ENCODE results near the gene APBA2. TPM values are rescaled to one million over a fixed set of nuclear protein-coding genes. Genes with fewer than 3 reads are reported as not detected.

The APBA2 gene
- total RNA-seq, 1 donor from 2014 or later, result 35.8 TPM

DNA sequence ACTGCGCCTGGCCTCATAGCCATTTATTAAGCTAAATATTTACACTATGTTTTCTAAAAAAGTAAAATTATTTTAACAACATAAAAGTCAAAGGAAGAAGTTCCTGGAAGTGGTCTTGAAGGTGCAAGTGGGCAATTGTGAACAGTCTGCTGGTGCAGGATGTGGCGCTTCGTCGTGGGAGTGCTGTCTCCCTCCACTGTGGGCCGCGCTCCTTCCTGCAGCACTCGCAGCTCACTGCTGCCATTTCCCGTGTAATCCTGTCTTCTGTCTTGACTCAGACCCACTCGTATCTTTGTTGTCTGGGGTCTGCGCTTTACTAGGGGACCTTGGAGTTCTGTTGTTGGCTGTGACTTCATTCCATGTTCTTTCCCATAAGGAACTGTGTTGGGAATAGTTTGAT is 56.3 kb downstream of the APBA2 start:
- no peak for DNase-seq (ENCODE audit: low spot score)
- Mint-ChIP-seq H3K27ac (no peak overlapping the region), H3K27me3 (ENCODE audit: insufficient read depth, low read depth) (peaks cover 5% of the 10 kb centered on the region), H3K9me3 (peaks cover 23% of the 10 kb centered on the region), H3K4me1 (peaks cover 7% of the 10 kb centered on the region), H3K4me3 (no peak overlapping the region), H3K36me3 (peaks cover 53% of the 10 kb centered on the region)
- no peak overlapping the region for H3K27ac ChIP-seq
- H3F3A ChIP-seq (ENCODE audit: low read depth), result no peaks in the 10 kb centered on the region
- H3K36me3 ChIP-seq, result no peaks in the 10 kb centered on the region
- no peaks in the 10 kb centered on the region for H3K27me3 ChIP-seq
- no peak overlapping the region for H2AFZ ChIP-seq (replicated peaks)
- peaks cover 7% of the 10 kb centered on the region for H3K79me2 ChIP-seq (ENCODE audit: low read depth)
- no peak overlapping the region for H3K4me2 ChIP-seq
- TF ChIP-seq EZH2 (IDR thresholded peaks at IDR 0.05) (no peak), EZH2phosphoT487 (IDR thresholded peaks at IDR 0.05) (no peak)
- TF ChIP-seq, protein P1, sequence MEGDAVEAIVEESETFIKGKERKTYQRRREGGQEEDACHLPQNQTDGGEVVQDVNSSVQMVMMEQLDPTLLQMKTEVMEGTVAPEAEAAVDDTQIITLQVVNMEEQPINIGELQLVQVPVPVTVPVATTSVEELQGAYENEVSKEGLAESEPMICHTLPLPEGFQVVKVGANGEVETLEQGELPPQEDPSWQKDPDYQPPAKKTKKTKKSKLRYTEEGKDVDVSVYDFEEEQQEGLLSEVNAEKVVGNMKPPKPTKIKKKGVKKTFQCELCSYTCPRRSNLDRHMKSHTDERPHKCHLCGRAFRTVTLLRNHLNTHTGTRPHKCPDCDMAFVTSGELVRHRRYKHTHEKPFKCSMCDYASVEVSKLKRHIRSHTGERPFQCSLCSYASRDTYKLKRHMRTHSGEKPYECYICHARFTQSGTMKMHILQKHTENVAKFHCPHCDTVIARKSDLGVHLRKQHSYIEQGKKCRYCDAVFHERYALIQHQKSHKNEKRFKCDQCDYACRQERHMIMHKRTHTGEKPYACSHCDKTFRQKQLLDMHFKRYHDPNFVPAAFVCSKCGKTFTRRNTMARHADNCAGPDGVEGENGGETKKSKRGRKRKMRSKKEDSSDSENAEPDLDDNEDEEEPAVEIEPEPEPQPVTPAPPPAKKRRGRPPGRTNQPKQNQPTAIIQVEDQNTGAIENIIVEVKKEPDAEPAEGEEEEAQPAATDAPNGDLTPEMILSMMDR (IDR thresholded peaks at IDR 0.05), result no peak
- peaks cover 3% of the 10 kb centered on the region for H3K9me3 ChIP-seq (ENCODE audit: low read depth)
- H3K4me1 ChIP-seq, result no peaks in the 10 kb centered on the region
- no peak overlapping the region for H3K9ac ChIP-seq
- no peak overlapping the region for H3K4me3 ChIP-seq
- H4K20me1 ChIP-seq (ENCODE audit: low read depth), result peaks cover 4% of the 10 kb centered on the region

DNA sequence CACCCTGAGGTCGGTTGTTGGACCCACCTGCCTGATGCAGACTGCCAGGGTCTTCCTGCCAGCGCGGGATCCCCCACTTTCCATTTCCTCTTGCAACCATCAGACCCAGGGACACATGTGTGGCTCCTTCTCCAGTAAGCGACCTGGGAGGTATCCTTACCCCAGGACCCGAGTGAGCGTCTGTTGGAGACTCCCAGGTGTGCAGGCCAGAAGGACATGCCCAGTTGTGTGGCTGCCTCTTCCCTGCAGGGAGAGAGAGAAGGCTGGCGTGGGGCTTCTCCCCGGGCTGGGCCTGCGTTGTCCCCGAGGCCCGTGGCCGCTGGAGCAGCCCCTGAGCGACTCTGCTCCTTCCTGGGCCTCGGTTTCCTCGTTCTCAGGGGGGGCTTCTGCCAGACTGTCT is 56.8 kb downstream of the APBA2 start:
- Histone ChIP-seq H3K36me3 (no peaks in the 10 kb centered on the region), H4K20me1 (ENCODE audit: low read depth) (peaks cover 6% of the 10 kb centered on the region), H3K9ac (no peak overlapping the region), H3K4me2 (no peak overlapping the region), H3F3A (ENCODE audit: low read depth) (no peaks in the 10 kb centered on the region), H3K4me1 (no peaks in the 10 kb centered on the region), H3K79me2 (ENCODE audit: low read depth) (peaks cover 7% of the 10 kb centered on the region), H3K27me3 (no peaks in the 10 kb centered on the region), H3K9me3 (ENCODE audit: low read depth) (peaks cover 3% of the 10 kb centered on the region), H3K4me3 (no peak overlapping the region), H2AFZ (replicated peaks) (no peak overlapping the region), H3K27ac (no peak overlapping the region)
- Mint-ChIP-seq H3K27me3 (ENCODE audit: insufficient read depth, low read depth) (peaks cover 4% of the 10 kb centered on the region), H3K9me3 (peaks cover 23% of the 10 kb centered on the region), H3K36me3 (peaks cover 53% of the 10 kb centered on the region), H3K4me3 (no peak overlapping the region), H3K4me1 (peaks cover 5% of the 10 kb centered on the region), H3K27ac (no peak overlapping the region)
- TF ChIP-seq EZH2 (IDR thresholded peaks at IDR 0.05) (no peak), EZH2phosphoT487 (IDR thresholded peaks at IDR 0.05) (no peak)
- TF ChIP-seq, protein P1 (IDR thresholded peaks at IDR 0.05), result no peak
- DNase-seq (ENCODE audit: low spot score), result no peak

DNA sequence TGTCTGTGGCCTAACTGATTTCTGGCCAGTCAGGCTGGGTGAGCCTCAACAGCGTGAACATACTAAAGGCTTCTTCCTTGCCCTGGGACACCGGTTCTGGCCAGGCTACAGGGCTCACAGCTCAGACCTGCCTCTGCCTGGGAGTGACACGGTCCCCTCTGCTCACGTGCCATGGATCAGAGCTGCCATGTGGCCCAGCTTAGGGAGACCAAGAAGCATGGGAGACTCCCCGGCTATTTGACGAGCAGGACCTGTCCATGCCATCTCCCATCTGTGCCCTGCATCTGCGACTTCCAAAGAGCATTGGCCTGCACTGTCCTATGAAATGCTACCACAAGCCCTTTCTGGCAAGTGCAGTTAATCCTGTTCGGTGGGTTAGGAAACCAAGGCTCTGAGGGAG is 57.4 kb downstream of the APBA2 start:
- Histone ChIP-seq H3K9ac (no peak overlapping the region), H3K4me2 (no peak overlapping the region), H2AFZ (replicated peaks) (no peak overlapping the region), H3K4me3 (no peak overlapping the region), H3K4me1 (no peaks in the 10 kb centered on the region), H3K36me3 (no peaks in the 10 kb centered on the region), H3K9me3 (ENCODE audit: low read depth) (peaks cover 3% of the 10 kb centered on the region), H3K79me2 (ENCODE audit: low read depth) (peaks cover 5% of the 10 kb centered on the region), H3K27ac (no peak overlapping the region), H4K20me1 (ENCODE audit: low read depth) (peaks cover 6% of the 10 kb centered on the region), H3F3A (ENCODE audit: low read depth) (no peaks in the 10 kb centered on the region), H3K27me3 (no peaks in the 10 kb centered on the region)
- Mint-ChIP-seq H3K27ac (no peak overlapping the region), H3K4me3 (no peak overlapping the region), H3K9me3 (peaks cover 23% of the 10 kb centered on the region), H3K36me3 (peaks cover 53% of the 10 kb centered on the region), H3K27me3 (ENCODE audit: insufficient read depth, low read depth) (peaks cover 4% of the 10 kb centered on the region), H3K4me1 (peaks cover 9% of the 10 kb centered on the region)
- no peak for DNase-seq (ENCODE audit: low spot score)
- no peak for TF ChIP-seq EZH2phosphoT487 (IDR thresholded peaks at IDR 0.05)
- no peak for TF ChIP-seq EZH2 (IDR thresholded peaks at IDR 0.05)
- TF ChIP-seq, protein P1 (IDR thresholded peaks at IDR 0.05), result no peak
